ENCODE results near the gene LRCOL1.

The LRCOL1 gene

GRCh38 chr12:132617822-132618682 is 7.7 kb upstream of the LRCOL1 start:
- peaks cover 6% of the 10 kb centered on the region; the same call in 1 of the 2 replicates for H3K9me3 ChIP-seq (ENCODE audit: control insufficient read depth, insufficient read depth, low read length)
- TF ChIP-seq CTCF (IDR thresholded peaks at IDR 0.05; ENCODE audit: low read depth, low read length, poor library complexity, severe bottlenecking) (no peak), EZH2phosphoT487 (IDR thresholded peaks at IDR 0.05; ENCODE audit: borderline replicate concordance, low read length) (no peak)
- H3K27me3 ChIP-seq (ENCODE audit: control insufficient read depth, low read length) = no peaks in the 10 kb centered on the region
- H3K4me2 ChIP-seq (ENCODE audit: low read length) = no peak overlapping the region
- peaks cover 7% of the 10 kb centered on the region for H3F3A ChIP-seq (ENCODE audit: control insufficient read depth, insufficient read depth)
- H3K9me2 ChIP-seq (replicated peaks; ENCODE audit: control insufficient read depth, low read length) = no peaks in the 10 kb centered on the region
- H3K4me3 ChIP-seq (ENCODE audit: low read length) = no peak overlapping the region
- no peaks in the 10 kb centered on the region for H4K20me1 ChIP-seq (ENCODE audit: control insufficient read depth, insufficient read depth, low read depth, low read length)
- no peak overlapping the region for H3K27ac ChIP-seq (ENCODE audit: low read depth, low read length)
- peaks cover 3% of the 10 kb centered on the region; the same call in 1 of the 2 replicates for H3K4me1 ChIP-seq (ENCODE audit: control insufficient read depth, low read length)
- H3K36me3 ChIP-seq (ENCODE audit: control insufficient read depth, low read length) = peaks cover 5% of the 10 kb centered on the region; the same call in 1 of the 2 replicates
- H3K79me2 ChIP-seq (ENCODE audit: control insufficient read depth, low read length) = no peaks in the 10 kb centered on the region

- H3F3A ChIP-seq (ENCODE audit: control insufficient read depth, insufficient read depth) = peaks cover 4% of the 10 kb centered on the region; the same call in 1 of the 2 replicates
- H3K36me3 ChIP-seq (ENCODE audit: control insufficient read depth, low read length) = no peaks in the 10 kb centered on the region
- no peak overlapping the region for H3K4me3 ChIP-seq (ENCODE audit: low read length)
- no peaks in the 10 kb centered on the region for H3K9me2 ChIP-seq (replicated peaks; ENCODE audit: control insufficient read depth, low read length)
- no peaks in the 10 kb centered on the region for H4K20me1 ChIP-seq (ENCODE audit: control insufficient read depth, insufficient read depth, low read depth, low read length)
- H3K9me3 ChIP-seq (ENCODE audit: control insufficient read depth, insufficient read depth, low read length) = peaks cover 6% of the 10 kb centered on the region; the same call in 1 of the 2 replicates
- TF ChIP-seq CTCF (IDR thresholded peaks at IDR 0.05; ENCODE audit: low read depth, low read length, poor library complexity, severe bottlenecking) (no peak), EZH2phosphoT487 (IDR thresholded peaks at IDR 0.05; ENCODE audit: borderline replicate concordance, low read length) (no peak)
- H3K79me2 ChIP-seq (ENCODE audit: control insufficient read depth, low read length) = no peaks in the 10 kb centered on the region
- no peak overlapping the region for H3K27ac ChIP-seq (ENCODE audit: low read depth, low read length)
- 0 out of 2 replicates have a peak, but pooled peaks cover 3% of the 10 kb centered on the region for H3K27me3 ChIP-seq (ENCODE audit: control insufficient read depth, low read length)
- H3K4me1 ChIP-seq (ENCODE audit: control insufficient read depth, low read length) = peaks cover 3% of the 10 kb centered on the region; the same call in 1 of the 2 replicates
- no peak overlapping the region for H3K4me2 ChIP-seq (ENCODE audit: low read length)
These were observed 6.8 kb upstream of the LRCOL1 start for GRCh38 chr12:132617135-132617701.

GRCh38 chr12:132615579-132616038 is 5.2 kb upstream of the LRCOL1 start:
- no peak overlapping the region for H3K4me3 ChIP-seq (ENCODE audit: low read length)
- 0 out of 2 replicates have a peak, but pooled peaks cover 3% of the 10 kb centered on the region for H3K27me3 ChIP-seq (ENCODE audit: control insufficient read depth, low read length)
- H3K36me3 ChIP-seq (ENCODE audit: control insufficient read depth, low read length) = no peaks in the 10 kb centered on the region
- no peaks in the 10 kb centered on the region for H3K79me2 ChIP-seq (ENCODE audit: control insufficient read depth, low read length)
- TF ChIP-seq CTCF (IDR thresholded peaks at IDR 0.05; ENCODE audit: low read depth, low read length, poor library complexity, severe bottlenecking) = no peak
- no peak for TF ChIP-seq EZH2phosphoT487 (IDR thresholded peaks at IDR 0.05; ENCODE audit: borderline replicate concordance, low read length)
- H3K9me3 ChIP-seq (ENCODE audit: control insufficient read depth, insufficient read depth, low read length) = peaks cover 6% of the 10 kb centered on the region; the same call in 1 of the 2 replicates
- peaks cover 4% of the 10 kb centered on the region; the same call in 1 of the 2 replicates for H3F3A ChIP-seq (ENCODE audit: control insufficient read depth, insufficient read depth)
- H3K4me1 ChIP-seq (ENCODE audit: control insufficient read depth, low read length) = peaks cover 3% of the 10 kb centered on the region; the same call in 1 of the 2 replicates
- no peaks in the 10 kb centered on the region for H4K20me1 ChIP-seq (ENCODE audit: control insufficient read depth, insufficient read depth, low read depth, low read length)
- no peak overlapping the region for H3K4me2 ChIP-seq (ENCODE audit: low read length)
- H3K9me2 ChIP-seq (replicated peaks; ENCODE audit: control insufficient read depth, low read length) = no peaks in the 10 kb centered on the region
- no peak overlapping the region for H3K27ac ChIP-seq (ENCODE audit: low read depth, low read length)

All from DOHH2 (cell line).